GM18520 (cell line): ENCODE results near the gene PODN.

ENCODE experiments used
- ATAC-seq: cut with Tn5 transposase; IDR thresholded peaks from one replicate; pipeline ENCODE4 v1.9.1; 2021; ENCODE audit not compliant: unreplicated experiment

PODN gene

GRCh38 chr1:53050310-53050709 is 11.7 kb upstream of the PODN start:
- no peak for ATAC-seq

- no peak for ATAC-seq
Measured at GRCh38 chr1:53051676-53052075, 10.3 kb upstream of the PODN start.

GRCh38 chr1:53057127-53057526 is 4.9 kb upstream of the PODN start:
- ATAC-seq = no peak

- no peak for ATAC-seq
Measured at GRCh38 chr1:53060579-53060978, 1.4 kb upstream of the PODN start.

- ATAC-seq = no peak
Measured at GRCh38 chr1:53061123-53061858, 722 bp upstream of the PODN start.

GRCh38 chr1:53062708-53063591 is 937 bp downstream of the PODN start:
- no peak for ATAC-seq

GRCh38 chr1:53063744-53064515 is 1.9 kb downstream of the PODN start:
- no peak for ATAC-seq

GRCh38 chr1:53065391-53065790 is 3.4 kb downstream of the PODN start:
- ATAC-seq = no peak

GRCh38 chr1:53066488-53066887 is 4.5 kb downstream of the PODN start:
- no peak for ATAC-seq

GRCh38 chr1:53066891-53067738 is 5.1 kb downstream of the PODN start:
- ATAC-seq = no peak

- ATAC-seq = no peak
Measured at GRCh38 chr1:53067886-53068285, 5.9 kb downstream of the PODN start.

GRCh38 chr1:53068314-53069099 is 6.5 kb downstream of the PODN start:
- ATAC-seq = no peak

- no peak for ATAC-seq
Measured at GRCh38 chr1:53069265-53069662, 7.3 kb downstream of the PODN start.

- ATAC-seq = no peak
Measured at GRCh38 chr1:53069663-53070327, 7.8 kb downstream of the PODN start.

- ATAC-seq = no peak
Measured at GRCh38 chr1:53070621-53071020, 8.6 kb downstream of the PODN start.

GRCh38 chr1:53071167-53071865 is 9.3 kb downstream of the PODN start:
- ATAC-seq = no peak

GRCh38 chr1:53071915-53072314 is 9.9 kb downstream of the PODN start:
- ATAC-seq = no peak

- no peak for ATAC-seq
Measured at GRCh38 chr1:53073287-53073686, 11.3 kb downstream of the PODN start.

- no peak for ATAC-seq
Measured at GRCh38 chr1:53073868-53074311, 11.9 kb downstream of the PODN start.
